ENCODE data around the gene RRAD. TPM values are rescaled to one million over a fixed set of nuclear protein-coding genes. Genes with fewer than 3 reads are reported as not detected.
"Not testable (repeated sequence)": the region's sequence is repeated elsewhere in the genome, so short reads cannot be mapped to it uniquely, and the experiment has no call there.

The RRAD gene
- total RNA-seq, 1 donor from 2014 or later: 32.9 TPM

DNA sequence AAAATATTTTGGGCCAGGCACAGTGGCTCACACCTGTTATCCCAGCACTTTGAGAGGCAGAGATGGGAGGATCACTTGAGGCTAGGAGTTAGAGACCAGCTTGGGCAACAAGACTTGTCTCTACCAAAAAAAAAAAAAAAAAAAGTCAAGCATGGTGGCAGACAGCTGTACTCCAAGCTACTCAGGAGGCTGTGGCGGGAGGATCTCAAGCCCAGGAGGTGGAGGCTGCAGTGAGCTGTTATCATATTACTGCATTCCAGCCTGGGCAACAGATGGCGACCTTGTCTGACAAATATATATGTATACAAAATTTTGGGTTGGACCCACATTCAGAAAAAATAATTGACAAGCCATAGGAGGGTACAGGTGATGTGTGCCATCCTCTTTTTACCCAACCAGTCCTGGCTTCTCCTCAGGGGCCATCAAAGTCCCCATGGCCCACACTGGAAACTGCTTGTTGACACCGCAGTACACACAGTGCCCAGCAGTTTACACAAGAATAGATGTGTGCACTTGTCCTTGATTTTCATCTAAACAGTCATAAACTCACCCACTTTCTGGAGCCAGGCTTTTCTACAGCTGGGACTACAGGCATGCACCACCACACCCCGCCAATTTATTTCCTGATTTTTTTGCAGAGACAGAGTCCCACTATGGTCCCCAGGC lies 11.7 kb upstream of the RRAD start:
- peaks cover 1% of the 10 kb centered on the region for H3K36me3 ChIP-seq (ENCODE audit: control insufficient read depth, insufficient read depth, low read length)
- H3K4me3 ChIP-seq (ENCODE audit: low read depth, low read length): no peak overlapping the region
- H3K27me3 ChIP-seq (ENCODE audit: control insufficient read depth, insufficient read depth, low read length): peaks cover 3% of the 10 kb centered on the region
- DNase-seq (ENCODE audit: low read depth): no peak
- TF ChIP-seq, protein P1, sequence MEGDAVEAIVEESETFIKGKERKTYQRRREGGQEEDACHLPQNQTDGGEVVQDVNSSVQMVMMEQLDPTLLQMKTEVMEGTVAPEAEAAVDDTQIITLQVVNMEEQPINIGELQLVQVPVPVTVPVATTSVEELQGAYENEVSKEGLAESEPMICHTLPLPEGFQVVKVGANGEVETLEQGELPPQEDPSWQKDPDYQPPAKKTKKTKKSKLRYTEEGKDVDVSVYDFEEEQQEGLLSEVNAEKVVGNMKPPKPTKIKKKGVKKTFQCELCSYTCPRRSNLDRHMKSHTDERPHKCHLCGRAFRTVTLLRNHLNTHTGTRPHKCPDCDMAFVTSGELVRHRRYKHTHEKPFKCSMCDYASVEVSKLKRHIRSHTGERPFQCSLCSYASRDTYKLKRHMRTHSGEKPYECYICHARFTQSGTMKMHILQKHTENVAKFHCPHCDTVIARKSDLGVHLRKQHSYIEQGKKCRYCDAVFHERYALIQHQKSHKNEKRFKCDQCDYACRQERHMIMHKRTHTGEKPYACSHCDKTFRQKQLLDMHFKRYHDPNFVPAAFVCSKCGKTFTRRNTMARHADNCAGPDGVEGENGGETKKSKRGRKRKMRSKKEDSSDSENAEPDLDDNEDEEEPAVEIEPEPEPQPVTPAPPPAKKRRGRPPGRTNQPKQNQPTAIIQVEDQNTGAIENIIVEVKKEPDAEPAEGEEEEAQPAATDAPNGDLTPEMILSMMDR (IDR thresholded peaks at IDR 0.05; ENCODE audit: insufficient read depth, low read length, poor library complexity, severe bottlenecking): no peak

DNA sequence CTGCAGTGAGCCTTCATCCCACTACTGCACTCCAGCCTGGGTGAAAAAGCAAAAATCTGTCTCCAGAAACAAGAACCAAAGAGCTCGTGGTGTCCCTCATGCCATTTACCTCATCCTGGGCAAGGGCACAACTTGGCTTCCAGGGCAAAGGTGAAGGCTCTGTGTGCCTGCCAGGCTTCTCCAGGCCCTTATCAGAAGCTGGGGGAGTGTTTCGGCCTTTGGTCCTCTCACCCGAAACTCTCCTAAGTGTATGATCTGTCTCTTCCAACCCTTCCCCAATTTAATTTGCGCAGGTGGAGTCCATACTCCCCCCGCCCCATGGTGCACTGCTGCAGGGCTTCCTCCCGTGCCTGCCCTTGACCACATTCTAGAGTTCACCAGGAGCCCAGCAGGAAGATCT lies 11.1 kb upstream of the RRAD start:
- H3K4me3 ChIP-seq (ENCODE audit: low read depth, low read length): no peak overlapping the region
- TF ChIP-seq, protein P1 (IDR thresholded peaks at IDR 0.05; ENCODE audit: insufficient read depth, low read length, poor library complexity, severe bottlenecking): no peak
- peaks cover 3% of the 10 kb centered on the region for H3K27me3 ChIP-seq (ENCODE audit: control insufficient read depth, insufficient read depth, low read length)
- H3K36me3 ChIP-seq (ENCODE audit: control insufficient read depth, insufficient read depth, low read length): peaks cover 1% of the 10 kb centered on the region
- no peak for DNase-seq (ENCODE audit: low read depth)

DNA sequence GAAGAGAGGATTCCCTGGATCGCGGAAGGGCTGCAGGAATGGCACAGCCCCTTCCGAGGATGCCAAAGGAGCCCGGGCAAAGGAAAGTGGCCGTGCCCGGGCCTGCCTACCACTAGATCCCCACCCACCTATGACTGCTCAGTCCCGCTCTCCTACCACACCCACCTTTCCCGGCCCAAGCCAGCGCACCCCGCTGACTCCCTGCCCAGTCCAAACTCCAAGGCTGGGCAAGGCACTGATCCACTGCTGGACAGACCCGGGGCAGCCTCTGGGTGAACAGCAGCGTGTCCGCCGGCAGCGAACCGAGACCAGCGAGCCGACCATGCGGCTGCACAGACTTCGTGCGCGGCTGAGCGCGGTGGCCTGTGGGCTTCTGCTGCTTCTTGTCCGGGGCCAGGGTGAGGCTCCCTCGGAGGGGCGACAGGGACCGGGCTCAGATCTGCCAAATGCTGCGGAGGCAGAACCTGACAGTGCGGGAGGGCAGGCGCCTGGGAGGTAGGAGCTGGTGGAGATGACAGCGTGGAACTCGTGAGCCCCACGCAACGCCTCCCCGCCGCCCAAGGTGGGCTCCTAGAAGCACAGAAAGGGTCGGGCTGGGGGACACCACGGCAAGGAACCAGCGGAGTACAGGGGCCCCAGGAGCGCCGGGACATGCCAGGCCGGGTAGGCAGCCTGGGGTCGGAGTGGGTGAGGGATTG lies 10.1 kb upstream of the RRAD start, which contains the start of gene CES2:
CES2 (plus strand) TSS at position 203 of the 698 bp plus-strand sequence; CDS start at position 323, 120 bp downstream.
- TF ChIP-seq, protein P1 (IDR thresholded peaks at IDR 0.05; ENCODE audit: insufficient read depth, low read length, poor library complexity, severe bottlenecking): no peak
- DNase-seq (ENCODE audit: low read depth): no peak
- peaks cover 1% of the 10 kb centered on the region for H3K36me3 ChIP-seq (ENCODE audit: control insufficient read depth, insufficient read depth, low read length)
- peaks cover 3% of the 10 kb centered on the region for H3K27me3 ChIP-seq (ENCODE audit: control insufficient read depth, insufficient read depth, low read length)
- H3K4me3 ChIP-seq (ENCODE audit: low read depth, low read length): peak within 1 kb of the TSS; percentile 64

DNA sequence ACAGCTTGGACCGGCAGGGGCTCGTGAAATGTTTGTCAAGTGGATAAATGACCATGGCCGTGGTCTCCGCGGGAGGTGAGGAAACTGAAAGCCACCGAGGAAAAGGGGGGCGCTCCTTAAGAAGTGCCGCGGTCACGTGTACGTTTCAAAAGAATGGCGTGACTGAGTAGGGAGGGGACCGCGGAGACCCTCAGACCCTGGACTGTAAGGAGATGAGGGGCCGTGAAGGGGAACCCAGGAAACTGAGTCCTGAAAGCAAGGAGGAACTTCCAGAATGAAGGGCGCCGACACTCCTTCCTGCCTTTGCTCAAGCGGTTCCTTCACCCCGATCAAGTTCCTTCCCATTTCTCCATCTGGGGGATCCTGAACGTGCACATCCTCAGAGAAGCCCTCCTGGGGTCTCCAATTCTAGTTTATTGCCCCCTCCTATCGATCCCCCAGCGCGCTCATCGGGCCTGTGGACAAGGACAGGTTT lies 9.5 kb upstream of the RRAD start:
- peak overlapping the region; percentile 64 for H3K4me3 ChIP-seq (ENCODE audit: low read depth, low read length)
- not testable (repeated sequence) for H3K36me3 ChIP-seq (ENCODE audit: control insufficient read depth, insufficient read depth, low read length); H3K27me3 ChIP-seq (ENCODE audit: control insufficient read depth, insufficient read depth, low read length); DNase-seq (ENCODE audit: low read depth)

DNA sequence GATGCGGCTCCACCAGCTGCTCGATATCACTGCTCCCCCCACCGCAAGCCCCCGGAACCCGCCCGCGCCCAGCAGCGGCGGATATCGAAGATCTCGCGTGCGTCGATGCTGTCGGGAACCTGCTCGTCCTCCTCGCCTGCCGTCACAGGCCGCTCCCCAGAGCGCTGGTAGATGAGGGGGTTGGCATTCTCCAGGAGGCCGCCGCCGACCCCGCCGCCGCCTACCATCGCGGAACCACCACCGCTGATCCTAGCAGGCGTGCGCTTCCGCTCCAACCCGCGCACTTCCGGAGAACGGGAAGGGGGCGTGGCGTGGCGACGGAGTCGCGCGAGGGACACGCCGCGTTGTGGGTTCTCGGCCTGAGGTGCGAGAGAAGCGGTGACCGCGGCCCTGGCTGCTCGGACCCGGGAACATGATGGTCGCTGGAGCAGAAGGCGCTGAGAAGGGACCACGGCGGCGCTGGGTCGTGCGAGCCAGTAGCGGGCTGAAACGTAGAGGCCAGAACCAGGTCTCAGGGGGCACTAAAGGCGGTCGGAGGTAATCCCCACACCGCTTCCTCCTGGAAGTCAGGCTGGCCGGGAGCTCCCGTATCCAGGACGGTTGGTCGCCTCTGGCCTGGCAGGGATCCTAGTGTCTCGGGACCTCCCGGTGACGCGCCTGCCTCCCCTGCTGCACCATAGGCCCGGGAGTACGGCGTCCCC lies 9.0 kb upstream of the RRAD start, which contains the start of gene CIAO2B:
CIAO2B (minus strand) TSS at position 265 of the 701 bp plus-strand sequence; CDS start at position 227, 38 bp downstream.
- Histone ChIP-seq H3K4me3 (ENCODE audit: low read depth, low read length) (peak within 1 kb of the TSS; percentile 64), H3K36me3 (ENCODE audit: control insufficient read depth, insufficient read depth, low read length) (no peaks in the 10 kb centered on the region), H3K27me3 (ENCODE audit: control insufficient read depth, insufficient read depth, low read length) (no peaks in the 10 kb centered on the region)
- no peak for DNase-seq (ENCODE audit: low read depth)
- TF ChIP-seq, protein P1 (IDR thresholded peaks at IDR 0.05; ENCODE audit: insufficient read depth, low read length, poor library complexity, severe bottlenecking): no peak

DNA sequence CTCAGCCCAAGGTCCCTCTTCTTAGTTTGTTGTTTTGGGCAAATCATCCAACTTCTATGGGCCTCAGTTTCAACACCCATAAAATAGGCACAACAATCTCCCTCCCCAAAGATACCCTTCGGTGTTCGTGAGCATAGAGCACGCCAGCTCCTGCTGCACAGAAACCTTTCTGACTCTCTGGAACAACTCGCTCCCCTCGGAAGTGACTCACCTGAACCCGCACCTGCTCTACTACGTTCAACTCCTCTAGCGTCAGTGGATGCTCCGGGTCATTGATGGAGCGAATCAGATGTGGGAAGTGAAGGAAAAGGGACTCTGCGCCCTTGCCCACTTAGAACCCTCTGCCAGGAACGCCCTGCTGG lies 8.4 kb upstream of the RRAD start:
- TF ChIP-seq, protein P1 (IDR thresholded peaks at IDR 0.05; ENCODE audit: insufficient read depth, low read length, poor library complexity, severe bottlenecking): no peak
- Histone ChIP-seq H3K36me3 (ENCODE audit: control insufficient read depth, insufficient read depth, low read length) (no peaks in the 10 kb centered on the region), H3K4me3 (ENCODE audit: low read depth, low read length) (peak overlapping the region; percentile 64), H3K27me3 (ENCODE audit: control insufficient read depth, insufficient read depth, low read length) (no peaks in the 10 kb centered on the region)
- peak; percentile 42 for DNase-seq (ENCODE audit: low read depth)

All from kidney epithelial cell (primary cell).